ENCODE measurements around the gene NPAS3.

NPAS3 gene

DNA sequence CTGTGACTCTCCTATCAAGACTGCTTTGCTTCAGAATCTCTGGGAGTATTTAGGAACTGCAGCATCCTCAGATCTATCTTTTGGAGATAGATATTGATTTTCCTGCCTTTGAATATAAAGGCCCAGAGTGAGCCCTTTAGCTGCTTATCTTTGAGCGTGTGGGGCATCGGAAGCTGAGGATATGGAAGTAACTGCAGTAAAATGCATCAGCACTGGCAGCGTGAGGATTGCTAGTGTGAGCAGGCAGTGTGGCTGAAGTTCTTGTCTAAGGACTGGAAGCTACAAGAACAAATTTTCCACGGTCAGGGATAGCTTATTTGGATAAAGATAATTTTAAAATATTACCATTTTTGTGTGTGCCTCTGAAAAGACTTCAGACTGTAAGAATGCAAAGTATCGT is 474.7 kb downstream of the NPAS3 start:
- no peak for DNase-seq (ENCODE audit: low spot score)
- TF ChIP-seq, protein P1, sequence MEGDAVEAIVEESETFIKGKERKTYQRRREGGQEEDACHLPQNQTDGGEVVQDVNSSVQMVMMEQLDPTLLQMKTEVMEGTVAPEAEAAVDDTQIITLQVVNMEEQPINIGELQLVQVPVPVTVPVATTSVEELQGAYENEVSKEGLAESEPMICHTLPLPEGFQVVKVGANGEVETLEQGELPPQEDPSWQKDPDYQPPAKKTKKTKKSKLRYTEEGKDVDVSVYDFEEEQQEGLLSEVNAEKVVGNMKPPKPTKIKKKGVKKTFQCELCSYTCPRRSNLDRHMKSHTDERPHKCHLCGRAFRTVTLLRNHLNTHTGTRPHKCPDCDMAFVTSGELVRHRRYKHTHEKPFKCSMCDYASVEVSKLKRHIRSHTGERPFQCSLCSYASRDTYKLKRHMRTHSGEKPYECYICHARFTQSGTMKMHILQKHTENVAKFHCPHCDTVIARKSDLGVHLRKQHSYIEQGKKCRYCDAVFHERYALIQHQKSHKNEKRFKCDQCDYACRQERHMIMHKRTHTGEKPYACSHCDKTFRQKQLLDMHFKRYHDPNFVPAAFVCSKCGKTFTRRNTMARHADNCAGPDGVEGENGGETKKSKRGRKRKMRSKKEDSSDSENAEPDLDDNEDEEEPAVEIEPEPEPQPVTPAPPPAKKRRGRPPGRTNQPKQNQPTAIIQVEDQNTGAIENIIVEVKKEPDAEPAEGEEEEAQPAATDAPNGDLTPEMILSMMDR (IDR thresholded peaks at IDR 0.05; ENCODE audit: extremely low read depth, missing control alignments) = no peak

DNA sequence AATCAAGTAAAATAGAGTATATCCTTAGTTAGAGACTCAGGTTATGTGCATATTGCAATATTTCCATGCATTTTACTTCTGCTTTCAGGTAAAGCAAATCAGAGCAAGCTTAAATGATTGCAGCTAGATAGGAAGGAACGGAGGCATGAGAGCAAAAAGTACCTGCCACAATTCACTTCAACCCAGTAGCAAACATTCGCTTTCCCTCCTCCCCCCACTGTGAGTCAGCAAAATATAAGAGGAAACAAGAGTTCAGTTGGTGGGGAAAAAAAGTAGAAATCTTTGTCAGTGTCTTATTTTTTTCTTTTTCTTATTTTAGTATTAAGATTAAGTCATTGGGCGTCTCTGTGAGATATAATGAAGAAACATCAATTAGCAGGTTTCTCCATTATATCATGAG is 475.4 kb downstream of the NPAS3 start:
- DNase-seq (ENCODE audit: low spot score) = no peak
- TF ChIP-seq, protein P1 (IDR thresholded peaks at IDR 0.05; ENCODE audit: extremely low read depth, missing control alignments) = no peak

DNA sequence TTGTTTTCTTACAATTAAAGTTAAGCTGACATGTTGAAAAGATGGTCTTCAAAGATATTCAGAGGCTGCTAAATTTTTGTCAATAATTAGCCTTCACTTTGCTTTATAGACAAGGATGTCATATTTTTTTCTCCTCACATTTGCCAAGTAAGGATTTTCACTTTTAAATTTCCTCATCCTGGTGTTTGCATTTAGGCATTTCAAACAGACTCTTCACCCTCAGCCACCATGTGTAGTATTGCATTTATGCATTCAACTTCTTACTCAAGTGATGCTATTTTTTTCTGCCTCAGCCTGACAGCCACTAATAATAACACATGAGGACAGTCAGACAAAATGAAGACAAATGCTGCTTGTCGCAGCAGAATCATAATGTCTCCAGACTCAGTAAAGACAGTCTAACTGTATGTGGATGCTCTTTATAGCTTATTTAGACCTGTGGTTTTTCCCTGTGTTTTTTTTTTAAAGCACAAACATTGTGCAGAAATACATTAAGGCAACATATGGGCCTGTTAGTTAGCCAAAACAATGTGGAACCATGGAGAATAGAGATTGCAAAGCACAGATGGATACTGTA is 481.5 kb downstream of the NPAS3 start:
- TF ChIP-seq, protein P1 (IDR thresholded peaks at IDR 0.05; ENCODE audit: extremely low read depth, missing control alignments) = no peak

DNA sequence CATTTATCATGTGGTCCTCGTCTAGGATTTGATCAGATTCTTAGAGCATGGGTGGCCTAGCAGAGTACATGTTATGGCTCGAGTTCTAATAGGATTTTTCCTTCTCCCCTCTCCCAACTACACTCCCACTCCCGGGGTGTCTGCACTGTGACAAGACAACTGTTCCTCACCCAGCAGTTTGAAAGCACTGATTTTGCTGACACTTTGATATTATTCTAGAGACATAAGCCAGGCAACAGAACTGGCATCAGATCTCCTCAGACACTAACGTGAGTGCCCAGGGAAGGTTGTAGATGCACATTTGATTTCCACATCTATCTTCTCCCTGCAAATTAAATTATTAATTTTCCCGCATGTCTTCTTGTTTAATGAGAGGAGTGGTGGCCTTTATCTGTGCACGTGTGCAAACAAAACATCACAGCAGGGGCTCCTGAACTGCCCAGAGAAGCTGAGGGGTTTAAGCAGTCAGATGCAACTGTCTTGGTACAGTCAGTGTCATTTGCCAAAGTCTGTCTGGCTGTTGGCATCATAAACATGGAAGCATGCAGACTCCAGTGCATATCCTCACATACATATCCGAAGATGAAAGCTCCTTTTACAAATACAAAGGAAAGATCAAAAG is 491.8 kb downstream of the NPAS3 start:
- TF ChIP-seq, protein P1 (IDR thresholded peaks at IDR 0.05; ENCODE audit: extremely low read depth, missing control alignments) = no peak
- no peak for DNase-seq (ENCODE audit: low spot score)

More for the DNA sequence above, 481.5 kb downstream of the NPAS3 start:
- DNase-seq (ENCODE audit: low spot score) = no peak

DNA sequence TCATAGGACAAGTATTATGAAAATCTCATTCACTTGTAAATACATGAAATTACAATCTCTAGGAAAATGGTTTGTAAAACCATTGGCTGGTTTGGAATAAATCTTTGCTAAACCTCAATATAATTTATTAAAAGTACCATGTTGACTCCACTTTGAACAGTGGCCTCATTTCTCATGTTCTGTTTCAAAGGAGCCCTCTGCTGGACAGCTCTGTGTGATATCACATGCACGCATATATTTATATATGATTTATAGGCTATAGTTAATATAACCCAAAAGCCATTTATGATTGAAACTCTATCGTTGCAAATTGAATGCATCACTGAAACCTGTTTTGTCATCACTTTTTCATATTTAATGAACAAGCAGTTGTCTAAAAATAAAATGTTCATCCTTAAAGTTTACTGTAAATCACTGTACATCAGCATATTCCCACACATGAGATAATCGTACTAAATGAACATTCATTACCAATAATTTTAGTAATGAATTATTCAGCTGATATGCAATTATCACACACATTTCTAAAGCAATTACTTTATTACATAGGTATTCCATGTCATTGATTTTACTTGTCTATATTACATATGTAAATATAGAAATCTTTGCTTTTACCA is 493.8 kb downstream of the NPAS3 start:
- TF ChIP-seq, protein P1 (IDR thresholded peaks at IDR 0.05; ENCODE audit: extremely low read depth, missing control alignments) = peak; percentile 9
- DNase-seq (ENCODE audit: low spot score) = no peak

DNA sequence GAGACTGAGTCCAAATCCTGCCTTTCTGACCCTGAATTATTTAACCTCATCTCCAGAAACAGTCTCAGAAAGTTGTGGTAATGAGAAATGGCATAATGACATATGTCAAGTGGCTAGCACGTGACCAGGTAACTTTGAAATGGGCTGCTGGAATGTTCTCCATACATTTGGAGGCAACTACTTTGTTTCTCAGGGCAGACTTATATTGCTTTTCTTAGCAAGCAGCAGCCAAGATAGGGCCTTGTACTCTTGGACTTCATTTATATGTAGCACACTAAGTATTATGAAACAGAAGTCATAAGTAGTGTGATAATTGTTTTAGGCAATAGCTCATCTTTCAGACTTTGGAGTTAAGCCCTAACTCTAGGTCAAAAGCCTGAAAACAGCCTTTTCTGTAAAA is 494.7 kb downstream of the NPAS3 start:
- no peak for DNase-seq (ENCODE audit: low spot score)
- TF ChIP-seq, protein P1 (IDR thresholded peaks at IDR 0.05; ENCODE audit: extremely low read depth, missing control alignments) = no peak

DNA sequence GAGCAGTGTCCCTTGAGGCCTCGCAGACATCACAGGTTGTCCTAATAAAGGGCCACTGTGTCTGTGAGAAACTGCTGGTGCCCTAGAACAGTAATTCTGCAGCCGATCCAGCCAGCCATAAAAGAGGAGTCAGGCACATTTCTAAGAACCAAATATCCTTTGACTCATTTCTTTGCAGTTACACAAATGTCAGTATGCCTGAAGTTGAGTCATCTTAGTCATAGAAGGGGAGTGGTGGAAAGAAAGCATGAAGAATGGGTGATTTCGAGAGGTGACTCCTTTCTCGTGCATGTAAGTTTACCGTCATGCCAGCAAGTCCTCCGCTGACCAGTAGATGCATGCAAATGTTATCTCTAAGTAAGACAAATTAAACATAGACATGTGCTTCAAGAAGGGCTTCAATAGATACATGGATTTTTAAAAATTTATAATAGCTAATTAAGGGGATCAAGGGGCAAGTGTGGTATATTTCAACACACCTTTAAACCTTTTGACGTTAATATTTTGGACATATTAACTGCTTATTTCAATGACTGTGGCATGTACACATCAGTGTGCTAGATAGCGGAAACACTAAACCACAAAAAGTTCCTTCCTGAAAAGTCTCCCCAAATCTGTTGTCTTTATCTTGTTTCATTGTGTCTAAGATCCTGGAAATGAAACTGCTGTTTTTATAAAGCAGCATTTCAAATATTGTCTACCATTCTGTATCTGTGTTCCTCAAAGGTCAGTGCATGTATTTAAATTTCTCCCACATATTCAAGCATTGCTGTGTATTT is 497.4 kb downstream of the NPAS3 start:
- no peak for DNase-seq (ENCODE audit: low spot score)
- TF ChIP-seq, protein P1 (IDR thresholded peaks at IDR 0.05; ENCODE audit: extremely low read depth, missing control alignments) = no peak

Measured in GM20000 (cell line).